Karpas-422 (cell line): ENCODE data around the gene OBSCN. TPM values are rescaled to one million over a fixed set of nuclear protein-coding genes. Genes with fewer than 3 reads are reported as not detected.

Experiments used
- DNase-seq: peaks from one replicate; pipeline ENCODE4 v3.0.0-alpha.2; 2015
- H2AFZ ChIP-seq: fragments of 200-600 bp; sonication (generic); 2 replicates; pipeline ENCODE4 v1.6.1; 2014; ENCODE audit warnings: antibody characterized with exemption, low read length, mixed read lengths
- H3K27ac ChIP-seq: fragments of 200-600 bp; sonication (generic); 2 replicates; pipeline ENCODE4 v1.5.1; 2014; ENCODE audit warnings: mild to moderate bottlenecking, low read length, moderate library complexity
- H3K27me3 ChIP-seq: fragments of 200-600 bp; sonication (generic); 2 replicates; pipeline ENCODE4 v1.6.1; 2014; ENCODE audit warnings: low read length, mixed read lengths
- H3K36me3 ChIP-seq: fragments of 200-600 bp; sonication (generic); 2 replicates; pipeline ENCODE4 v1.6.1; 2014; ENCODE audit warnings: low read length, mixed read lengths; ENCODE audit not compliant: insufficient read depth
- H3K4me1 ChIP-seq: fragments of 200-600 bp; sonication (generic); 2 replicates; pipeline ENCODE4 v1.6.1; 2014; ENCODE audit warnings: mild to moderate bottlenecking, low read length, mixed read lengths
- H3K4me2 ChIP-seq: fragments of 200-600 bp; sonication (generic); 2 replicates; pipeline ENCODE4 v1.6.1; 2014; ENCODE audit warnings: low read length, low read depth, mild to moderate bottlenecking; ENCODE audit not compliant: poor library complexity, severe bottlenecking
- H3K4me3 ChIP-seq: fragments of 200-600 bp; sonication (generic); 2 replicates; pipeline ENCODE4 v1.5.1; 2014; ENCODE audit warnings: mild to moderate bottlenecking, antibody characterized with exemption, low read length, mixed read lengths
- H3K79me2 ChIP-seq: fragments of 200-600 bp; sonication (generic); 2 replicates; pipeline ENCODE4 v1.6.1; 2014; ENCODE audit warnings: mild to moderate bottlenecking, low read length, mixed read lengths
- H3K9ac ChIP-seq: fragments of 200-600 bp; sonication (generic); 2 replicates; pipeline ENCODE4 v1.6.0; 2014; ENCODE audit warnings: low read length
- H3K9me2 ChIP-seq: fragments of 200-600 bp; sonication (generic), shearing (Covaris generic); replicated peaks from 2 replicates; pipeline ENCODE4 v1.6.0; 2014; ENCODE audit warnings: mild to moderate bottlenecking, low read length, moderate library complexity; ENCODE audit not compliant: insufficient read depth
- H3K9me3 ChIP-seq: fragments of 300-700, 200-600 bp; sonication (generic); 2 replicates; pipeline ENCODE4 v1.6.1; 2014; ENCODE audit warnings: low read length, mixed read lengths
- H4K20me1 ChIP-seq: fragments of 200-600 bp; sonication (generic); 2 replicates; pipeline ENCODE4 v1.6.1; 2014; ENCODE audit warnings: mild to moderate bottlenecking, antibody characterized with exemption, low read length, low read depth; ENCODE audit not compliant: insufficient read depth
- total RNA-seq: library from RNA; depleted of rRNA; stranded (reverse); fragments of >200 nt; shearing (Covaris generic); gene quantifications from 2 replicates; pipeline ENCODE4 v1.2.3, GENCODE V29; 2014; ENCODE audit warnings: low replicate concordance

The OBSCN gene
- total RNA-seq, 1 experiment from 2014 or later = 17.5 TPM

DNA sequence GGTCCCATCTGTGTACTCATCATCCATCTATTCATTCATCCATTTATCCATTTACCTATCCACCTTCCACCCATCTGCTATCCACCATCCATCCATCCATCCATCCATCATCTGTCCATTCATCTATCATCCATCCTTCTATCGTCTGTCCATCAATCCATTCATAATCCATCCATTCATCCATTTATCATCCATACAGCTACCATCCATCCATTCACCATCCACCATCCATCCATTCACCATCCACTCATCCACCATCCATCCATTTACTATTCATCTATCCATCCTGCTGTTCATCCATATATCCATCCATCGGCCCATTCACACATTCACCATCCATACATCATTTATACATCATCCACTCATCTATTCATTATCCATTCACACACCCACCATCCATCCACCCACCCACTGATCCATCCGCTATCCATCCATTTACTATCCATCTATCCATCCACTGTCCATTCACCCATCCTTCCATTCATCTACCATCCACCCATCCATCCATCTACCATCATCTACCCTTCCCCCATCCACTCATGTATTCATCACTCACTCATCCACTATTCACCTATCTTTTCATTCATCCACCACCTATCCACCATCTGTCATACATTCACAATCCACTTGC lies 102.4 kb downstream of the OBSCN start:
- no peak overlapping the region for H3K27ac ChIP-seq

DNA sequence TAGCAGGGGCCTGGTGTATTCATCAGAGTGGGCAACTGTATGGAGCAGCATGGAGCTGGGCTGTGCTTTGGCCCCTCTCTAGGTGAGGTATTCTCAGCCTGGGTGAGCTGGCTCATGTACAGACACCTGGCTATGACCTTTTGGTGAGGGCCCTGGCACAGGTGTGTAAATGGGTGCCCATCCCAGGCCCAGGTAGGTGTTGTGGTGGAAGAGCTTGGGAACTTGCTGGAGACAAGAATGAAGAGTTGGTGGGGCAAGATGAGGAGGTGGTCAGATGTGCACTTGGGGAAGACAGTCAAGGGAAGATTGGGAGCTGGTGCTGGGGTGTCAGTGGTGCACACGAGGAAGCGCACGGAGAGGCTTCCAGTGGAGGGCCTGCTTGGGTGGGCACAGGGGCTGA lies 103.2 kb downstream of the OBSCN start:
- DNase-seq = no peak
- no peaks in the 10 kb centered on the region for H3K36me3 ChIP-seq
- H3K4me3 ChIP-seq = no peak overlapping the region
- no peak overlapping the region for H3K27ac ChIP-seq
- no peaks in the 10 kb centered on the region for H3K9me3 ChIP-seq
- H3K79me2 ChIP-seq = no peaks in the 10 kb centered on the region
- no peak overlapping the region for H3K9ac ChIP-seq
- no peaks in the 10 kb centered on the region for H3K27me3 ChIP-seq
- H4K20me1 ChIP-seq = no peaks in the 10 kb centered on the region
- no peaks in the 10 kb centered on the region for H3K9me2 ChIP-seq
- no peaks in the 10 kb centered on the region for H3K4me1 ChIP-seq
- no peak overlapping the region for H3K4me2 ChIP-seq
- H2AFZ ChIP-seq = no peak overlapping the region

More for the DNA sequence above, 102.4 kb downstream of the OBSCN start:
- H3K79me2 ChIP-seq = no peaks in the 10 kb centered on the region
- no peaks in the 10 kb centered on the region for H3K36me3 ChIP-seq
- H3K4me2 ChIP-seq = no peak overlapping the region
- H3K4me3 ChIP-seq = no peak overlapping the region
- no peaks in the 10 kb centered on the region for H3K27me3 ChIP-seq
- H3K9me2 ChIP-seq = no peaks in the 10 kb centered on the region
- no peak overlapping the region for H2AFZ ChIP-seq
- no peaks in the 10 kb centered on the region for H4K20me1 ChIP-seq
- no peaks in the 10 kb centered on the region for H3K4me1 ChIP-seq
- H3K9ac ChIP-seq = no peak overlapping the region
- H3K9me3 ChIP-seq = no peaks in the 10 kb centered on the region
- no peak for DNase-seq

DNA sequence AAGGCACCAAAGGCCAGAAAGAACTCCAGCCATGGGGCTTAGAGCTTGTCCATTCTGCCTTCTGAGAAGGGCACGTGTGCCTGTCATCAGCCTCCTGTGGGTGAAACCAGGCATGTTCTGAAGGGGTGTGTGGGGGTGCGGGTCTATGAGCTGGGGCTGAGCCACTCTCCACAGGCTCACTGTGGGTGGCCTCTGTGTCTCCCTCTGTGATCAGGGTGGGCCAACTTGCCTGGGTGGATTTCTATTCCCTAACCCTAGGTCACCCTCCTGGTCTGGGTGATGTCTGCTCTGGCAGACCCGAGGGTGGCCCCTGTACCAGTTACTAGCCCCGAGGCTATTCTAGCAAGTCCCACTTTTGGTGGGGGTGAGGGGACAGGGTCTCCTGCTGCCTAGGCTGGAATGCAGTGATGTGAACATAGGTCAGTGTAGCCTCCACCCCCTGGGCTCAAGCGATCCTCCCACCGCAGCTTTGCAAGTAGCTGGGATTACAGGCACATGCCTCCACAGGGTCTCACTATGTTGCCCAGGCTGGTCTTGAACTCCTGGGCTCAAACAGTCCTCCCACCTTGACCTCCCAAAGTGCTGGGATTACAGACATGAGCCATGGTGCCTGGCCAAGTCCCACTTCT lies 104.4 kb downstream of the OBSCN start:
- H4K20me1 ChIP-seq = no peaks in the 10 kb centered on the region
- H3K9ac ChIP-seq = no peak overlapping the region
- no peaks in the 10 kb centered on the region for H3K9me3 ChIP-seq
- no peaks in the 10 kb centered on the region for H3K27me3 ChIP-seq
- no peaks in the 10 kb centered on the region for H3K4me1 ChIP-seq
- H3K36me3 ChIP-seq = no peaks in the 10 kb centered on the region
- H3K79me2 ChIP-seq = no peaks in the 10 kb centered on the region
- no peak overlapping the region for H3K4me2 ChIP-seq
- H3K9me2 ChIP-seq = no peaks in the 10 kb centered on the region
- no peak overlapping the region for H3K4me3 ChIP-seq
- no peak overlapping the region for H2AFZ ChIP-seq
- no peak for DNase-seq
- H3K27ac ChIP-seq = no peak overlapping the region

DNA sequence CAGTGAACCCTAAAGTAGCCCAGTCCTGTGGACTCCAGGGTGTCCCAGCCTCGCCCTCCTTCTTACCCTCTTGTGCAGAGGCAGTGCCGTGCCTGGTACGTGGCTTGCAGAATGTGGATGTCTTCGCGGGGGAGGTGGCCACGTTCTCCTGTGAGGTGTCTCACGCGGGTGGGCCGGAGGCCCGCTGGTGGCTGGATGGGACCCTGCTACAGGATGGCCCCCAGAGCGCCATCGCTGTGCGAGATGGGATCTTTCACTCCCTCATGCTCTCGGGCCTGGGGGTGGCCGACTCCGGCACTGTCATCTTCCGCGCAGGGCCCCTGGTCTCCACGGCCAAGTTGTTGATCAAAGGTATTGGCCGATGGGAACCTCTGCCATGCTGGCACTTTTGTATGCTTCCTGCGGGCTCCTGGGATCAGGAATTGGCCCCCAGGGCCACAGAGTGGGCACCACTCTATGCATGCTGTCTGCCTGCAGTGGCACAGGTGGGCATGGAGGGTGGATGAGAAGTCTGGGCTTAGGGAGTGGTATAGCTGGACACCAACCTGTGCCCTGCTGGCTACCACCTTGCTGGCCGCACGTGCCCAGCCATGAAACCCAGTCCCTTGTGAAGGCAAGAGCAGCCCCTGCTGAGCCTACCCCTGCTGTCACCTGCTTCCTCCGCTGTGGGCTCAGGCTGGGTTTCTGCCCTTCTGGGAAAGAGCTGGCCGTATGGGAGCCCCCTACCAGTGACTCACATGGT lies 105.9 kb downstream of the OBSCN start:
- Histone ChIP-seq H3K27me3 (no peaks in the 10 kb centered on the region), H3K9me3 (no peaks in the 10 kb centered on the region), H3K4me1 (no peaks in the 10 kb centered on the region), H2AFZ (no peak overlapping the region), H4K20me1 (no peaks in the 10 kb centered on the region), H3K79me2 (no peaks in the 10 kb centered on the region), H3K36me3 (no peaks in the 10 kb centered on the region), H3K9ac (no peak overlapping the region), H3K4me3 (no peak overlapping the region), H3K4me2 (no peak overlapping the region), H3K9me2 (no peaks in the 10 kb centered on the region), H3K27ac (no peak overlapping the region)
- no peak for DNase-seq

DNA sequence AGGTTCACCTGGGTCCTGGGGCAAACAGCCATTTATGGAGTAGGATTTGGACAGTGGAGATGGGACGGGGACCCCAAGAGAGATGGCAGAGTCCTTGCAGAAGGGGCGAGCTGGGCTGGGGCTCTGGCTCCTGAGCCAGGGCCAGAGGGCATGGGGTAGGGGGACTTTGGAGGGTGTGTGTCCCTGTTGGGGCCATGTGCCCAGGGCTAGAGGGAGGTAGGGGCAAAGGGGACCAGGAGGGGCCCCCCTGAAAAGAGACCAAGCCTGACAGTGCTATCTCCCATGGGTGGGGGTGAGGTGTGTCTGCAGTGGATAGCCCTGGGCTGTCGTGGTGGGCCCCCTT lies 106.4 kb downstream of the OBSCN start:
- H4K20me1 ChIP-seq = no peaks in the 10 kb centered on the region
- no peak overlapping the region for H3K9ac ChIP-seq
- H3K79me2 ChIP-seq = no peaks in the 10 kb centered on the region
- no peaks in the 10 kb centered on the region for H3K9me3 ChIP-seq
- no peak for DNase-seq
- no peak overlapping the region for H3K4me2 ChIP-seq
- no peaks in the 10 kb centered on the region for H3K4me1 ChIP-seq
- no peak overlapping the region for H3K27ac ChIP-seq
- H3K4me3 ChIP-seq = no peak overlapping the region
- H3K27me3 ChIP-seq = no peaks in the 10 kb centered on the region
- H2AFZ ChIP-seq = no peak overlapping the region
- H3K9me2 ChIP-seq = no peaks in the 10 kb centered on the region
- H3K36me3 ChIP-seq = peaks cover 3% of the 10 kb centered on the region; the same call in 1 of the 2 replicates

DNA sequence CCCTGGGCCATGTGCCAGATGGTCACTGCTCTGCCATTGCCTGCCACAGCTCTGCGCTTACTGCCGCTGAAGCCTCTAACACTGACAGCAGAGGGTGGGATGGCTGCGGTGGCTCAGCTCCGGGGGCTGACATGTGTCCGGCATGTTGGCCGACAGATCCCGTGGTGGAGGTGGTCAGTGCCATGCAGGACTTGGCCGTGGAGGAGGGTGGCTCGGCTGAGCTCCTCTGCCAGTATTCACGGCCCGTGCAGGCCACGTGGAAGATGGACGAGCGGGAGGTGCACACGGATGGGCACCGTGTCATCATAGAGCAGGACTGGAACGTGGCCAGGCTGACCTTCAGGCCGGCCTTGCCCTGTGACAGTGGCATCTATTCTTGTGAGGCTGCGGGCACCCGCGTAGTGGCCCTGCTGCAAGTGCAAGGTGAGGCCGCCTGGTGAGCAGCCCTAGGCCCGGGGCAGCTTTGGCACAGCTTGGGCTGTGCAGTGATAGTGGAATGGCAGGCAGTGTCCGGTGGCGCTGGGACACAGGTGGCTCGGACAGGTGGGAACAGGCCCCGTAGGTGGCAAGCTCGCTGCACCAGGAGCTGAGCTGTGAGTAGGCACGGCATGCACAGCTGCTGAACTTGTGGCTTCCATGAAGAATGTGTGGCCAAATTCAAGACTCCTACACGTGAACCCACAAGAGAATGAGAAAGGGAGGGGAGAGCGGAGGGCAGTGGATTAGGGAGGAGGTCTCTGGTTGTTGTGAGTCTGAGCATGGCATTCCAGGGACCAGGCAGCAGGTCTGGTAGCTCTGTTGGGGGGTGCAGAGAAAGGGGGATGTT lies 107.0 kb downstream of the OBSCN start:
- Histone ChIP-seq H3K9me3 (no peaks in the 10 kb centered on the region), H3K4me3 (no peak overlapping the region), H3K4me2 (no peak overlapping the region), H2AFZ (no peak overlapping the region), H3K27ac (no peak overlapping the region), H3K79me2 (no peaks in the 10 kb centered on the region), H3K36me3 (peaks cover 9% of the 10 kb centered on the region), H3K9ac (no peak overlapping the region), H3K9me2 (peaks cover 2% of the 10 kb centered on the region; the same call in 1 of the 2 replicates), H3K4me1 (no peaks in the 10 kb centered on the region), H3K27me3 (no peaks in the 10 kb centered on the region), H4K20me1 (no peaks in the 10 kb centered on the region)
- DNase-seq = no peak

DNA sequence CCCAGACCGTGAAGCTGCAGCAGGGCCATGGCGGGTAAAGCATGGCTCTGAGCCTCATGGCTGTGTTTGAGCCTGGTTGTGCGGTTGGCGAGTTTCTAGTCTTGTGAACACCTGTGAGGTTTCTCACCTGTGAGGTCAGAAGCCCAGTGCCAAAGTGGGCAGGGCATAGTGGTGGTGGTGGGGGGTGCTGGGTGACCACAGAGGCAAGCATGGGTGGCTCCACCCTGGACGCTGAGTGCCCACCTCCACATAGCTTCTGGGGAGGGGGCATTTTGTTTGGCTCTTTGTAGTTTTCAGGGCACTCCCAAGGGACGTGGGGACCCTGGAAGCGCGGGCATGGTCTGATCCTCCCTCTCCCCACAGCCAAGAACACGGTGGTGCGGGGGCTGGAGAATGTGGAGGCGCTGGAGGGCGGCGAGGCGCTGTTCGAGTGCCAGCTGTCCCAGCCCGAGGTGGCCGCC lies 107.7 kb downstream of the OBSCN start:
- peaks cover 15% of the 10 kb centered on the region for H3K36me3 ChIP-seq

More for the DNA sequence above, 107.7 kb downstream of the OBSCN start:
- H3K4me3 ChIP-seq = no peak overlapping the region
- no peaks in the 10 kb centered on the region for H4K20me1 ChIP-seq
- no peaks in the 10 kb centered on the region for H3K9me3 ChIP-seq
- H3K27ac ChIP-seq = no peak overlapping the region
- no peaks in the 10 kb centered on the region for H3K79me2 ChIP-seq
- no peaks in the 10 kb centered on the region for H3K4me1 ChIP-seq
- H2AFZ ChIP-seq = no peak overlapping the region
- H3K9me2 ChIP-seq = peaks cover 7% of the 10 kb centered on the region; the same call in 1 of the 2 replicates
- no peak overlapping the region for H3K9ac ChIP-seq
- H3K4me2 ChIP-seq = no peak overlapping the region
- DNase-seq = no peak
- H3K27me3 ChIP-seq = no peaks in the 10 kb centered on the region
